Measurements from ENCODE around the gene ZNF385B. TPM values are rescaled to one million over a fixed set of nuclear protein-coding genes. Genes with fewer than 3 reads are reported as not detected.

Gene ZNF385B
- total RNA-seq, 1 experiment from 2014 or later = not detected

- in situ Hi-C loops (cut with HindIII; ENCODE audit: low sequenced_read_pairs) = no loop called here
- no peak for DNase-seq (ENCODE audit: low spot score)
Measured at GRCh38 chr2:179550214-179550613, 311.2 kb downstream of the ZNF385B start.

GRCh38 chr2:179546656-179547055, 314.8 kb downstream of the ZNF385B start:
- no peak for DNase-seq (ENCODE audit: low spot score)
- in situ Hi-C loops (cut with HindIII; ENCODE audit: low sequenced_read_pairs) = no loop called here

- DNase-seq (ENCODE audit: low spot score) = no peak
- in situ Hi-C loops (cut with HindIII; ENCODE audit: low sequenced_read_pairs) = no loop called here
Measured at GRCh38 chr2:179545024-179545423, 316.4 kb downstream of the ZNF385B start.

- no peak for DNase-seq (ENCODE audit: low spot score)
- in situ Hi-C loops (cut with HindIII; ENCODE audit: low sequenced_read_pairs) = no loop called here
Measured at GRCh38 chr2:179543361-179543901, 318.0 kb downstream of the ZNF385B start.

- in situ Hi-C loops (cut with HindIII; ENCODE audit: low sequenced_read_pairs) = no loop called here
- DNase-seq (ENCODE audit: low spot score) = no peak
Measured at GRCh38 chr2:179541586-179541985, 319.8 kb downstream of the ZNF385B start.

GRCh38 chr2:179539124-179539511, 322.3 kb downstream of the ZNF385B start:
- DNase-seq (ENCODE audit: low spot score) = no peak
- in situ Hi-C loops (cut with HindIII; ENCODE audit: low sequenced_read_pairs) = no loop called here

GRCh38 chr2:179538406-179539123, 322.8 kb downstream of the ZNF385B start:
- in situ Hi-C loops (cut with HindIII; ENCODE audit: low sequenced_read_pairs) = no loop called here
- DNase-seq (ENCODE audit: low spot score) = no peak

GRCh38 chr2:179536185-179536584, 325.2 kb downstream of the ZNF385B start:
- no peak for DNase-seq (ENCODE audit: low spot score)
- in situ Hi-C loops (cut with HindIII; ENCODE audit: low sequenced_read_pairs) = no loop called here

GRCh38 chr2:179533875-179534274, 327.5 kb downstream of the ZNF385B start:
- no peak for DNase-seq (ENCODE audit: low spot score)
- in situ Hi-C loops (cut with HindIII; ENCODE audit: low sequenced_read_pairs) = no loop called here

- in situ Hi-C loops (cut with HindIII; ENCODE audit: low sequenced_read_pairs) = no loop called here
- no peak for DNase-seq (ENCODE audit: low spot score)
Measured at GRCh38 chr2:179532863-179533278, 328.5 kb downstream of the ZNF385B start.

- in situ Hi-C loops (cut with HindIII; ENCODE audit: low sequenced_read_pairs) = no loop called here
- no peak for DNase-seq (ENCODE audit: low spot score)
Measured at GRCh38 chr2:179528576-179529069, 332.8 kb downstream of the ZNF385B start.

- in situ Hi-C loops (cut with HindIII; ENCODE audit: low sequenced_read_pairs) = no loop called here
- peak; percentile 42 for DNase-seq (ENCODE audit: low spot score)
Measured at GRCh38 chr2:179525340-179525739, 336.1 kb downstream of the ZNF385B start.

- DNase-seq (ENCODE audit: low spot score) = no peak
- in situ Hi-C loops (cut with HindIII; ENCODE audit: low sequenced_read_pairs) = no loop called here
Measured at GRCh38 chr2:179524809-179525339, 336.5 kb downstream of the ZNF385B start.

- DNase-seq (ENCODE audit: low spot score) = no peak
- in situ Hi-C loops (cut with HindIII; ENCODE audit: low sequenced_read_pairs) = no loop called here
Measured at GRCh38 chr2:179521944-179522343, 339.5 kb downstream of the ZNF385B start.

GRCh38 chr2:179518830-179519229, 342.6 kb downstream of the ZNF385B start:
- DNase-seq (ENCODE audit: low spot score) = no peak
- in situ Hi-C loops (cut with HindIII; ENCODE audit: low sequenced_read_pairs) = no loop called here

- in situ Hi-C loops (cut with HindIII; ENCODE audit: low sequenced_read_pairs) = no loop called here
- DNase-seq (ENCODE audit: low spot score) = no peak
Measured at GRCh38 chr2:179513181-179513580, 348.2 kb downstream of the ZNF385B start.

- in situ Hi-C loops (cut with HindIII; ENCODE audit: low sequenced_read_pairs) = no loop called here
- DNase-seq (ENCODE audit: low spot score) = peak; percentile 23
Measured at GRCh38 chr2:179512281-179513035, 349.0 kb downstream of the ZNF385B start.

GRCh38 chr2:179511105-179511789, 350.2 kb downstream of the ZNF385B start:
- no peak for DNase-seq (ENCODE audit: low spot score)
- in situ Hi-C loops (cut with HindIII; ENCODE audit: low sequenced_read_pairs) = no loop called here

- in situ Hi-C loops (cut with HindIII; ENCODE audit: low sequenced_read_pairs) = no loop called here
- no peak for DNase-seq (ENCODE audit: low spot score)
Measured at GRCh38 chr2:179495315-179495714, 366.1 kb downstream of the ZNF385B start.

Data from G401 (cell line).